Heart left ventricle (tissue), 16 donors: ENCODE results near the gene GCM1. TPM values are rescaled to one million over a fixed set of nuclear protein-coding genes. Genes with fewer than 3 reads are reported as not detected.
A peak's percentile ranks its signal among the peaks of the same experiment; 100 is the strongest.

Experiments used
- ATAC-seq, 4 donors: fragments of 200-7000 bp; cut with Tn5 transposase; one replicate each; pipeline ENCODE4 v1.9.1; 2020 to 2022; ENCODE audit warnings: moderate library complexity in 4 of 4, mild to moderate bottlenecking in 3 of 4, moderate number of reproducible peaks in 1 of 4
- DNase-seq, 5 donors: peaks; one replicate each; pipeline ENCODE4 v3.0.0-alpha.2; 2020
- H3K27ac ChIP-seq, 12 donors: fragments of 200-600 bp; sonication (generic) in 4 of 12; one replicate each; pipeline versions ENCODE4 v1.5.0 to v1.8.0; 2016 to 2022; ENCODE audit warnings: mild to moderate bottlenecking in 2 of 12
- H3K27me3 ChIP-seq, 9 donors: fragments of 200-600 bp; sonication (generic) in 2 of 9; one replicate each; pipeline versions ENCODE4 v1.5.1 to v1.8.0; 2016 to 2022; ENCODE audit warnings: mild to moderate bottlenecking in 3 of 9
- H3K36me3 ChIP-seq, 9 donors: fragments of 200-600 bp; sonication (generic) in 2 of 9; one replicate each; pipeline versions ENCODE4 v1.5.0 to v1.8.0; 2018 to 2022; ENCODE audit warnings: mild to moderate bottlenecking in 2 of 9
- H3K4me1 ChIP-seq, 12 donors: fragments of 200-600 bp; sonication (generic) in 4 of 12; one replicate each; pipeline versions ENCODE4 v1.5.0 to v1.8.0; 2016 to 2022; ENCODE audit warnings: mild to moderate bottlenecking in 3 of 12
- H3K4me3 ChIP-seq, 12 donors: fragments of 200-600 bp; sonication (generic) in 4 of 12; one replicate each; pipeline versions ENCODE4 v1.5.0 to v1.8.0; 2017 to 2022; ENCODE audit warnings: mild to moderate bottlenecking in 9 of 12, moderate library complexity in 4 of 12
- H3K9me3 ChIP-seq, 12 donors: fragments of 200-600 bp; sonication (generic) in 4 of 12; one replicate each; pipeline versions ENCODE4 v1.5.0 to v1.8.0; 2016 to 2022; ENCODE audit warnings: mild to moderate bottlenecking in 1 of 12
- POLR2A ChIP-seq, 2 donors: fragments of 450-650 bp; IDR thresholded peaks; one replicate each; pipeline ENCODE4 v1.6.1; 2017; ENCODE audit warnings: antibody characterized with exemption in 2 of 2, mild to moderate bottlenecking in 2 of 2, moderate library complexity in 2 of 2
- WGBS, 4 donors: extraction: QIAGEN DNeasy Blood & Tissue Kit in 2 of 4; methylation state at CpG; one replicate each; pipeline versions ENCODE4 v1.1.5 to v1.1.7; 2013 to 2018; 5-methylcytosine and 5-hydroxymethylcytosine counted together
- intact Hi-C, 10 donors: fragments of 100-400 bp; cut with DNase I; formaldehyde crosslinking; loops; one replicate each; pipeline versions ENCODE4 v1.11.1 to v1.14.2; 2022
- polyA plus RNA-seq, 2 donors: library from polyadenylated mRNA; stranded (reverse); fragments of 200-250 nt; gene quantifications; one replicate each; pipeline ENCODE4 v1.2.3, GENCODE V29; 2013
- total RNA-seq, 9 donors: library from RNA; depleted of rRNA in 2 of 9; stranded (reverse); fragments of >200 nt in 2 of 9; fragmentation: NEBNext Ultra II Directional in 3 of 9; extraction: Animal tissue kit (Norgen Biotek cat#: 25700) in 3 of 9; gene quantifications; one replicate each; pipeline versions ENCODE4 v1.1.0 to v1.2.4, GENCODE V29; 2016 to 2023
- TF ChIP-seq, protein P1 (sequence below), 12 donors: fragments of 200-600 bp; sonication (generic) in 4 of 12; IDR thresholded peaks; one replicate each; pipeline versions ENCODE4 v1.5.0 to v1.8.0; 2018 to 2022; ENCODE audit warnings: antibody characterized with exemption in 12 of 12, mild to moderate bottlenecking in 5 of 12
- donor health status: ischemic (EF 13 %, LVEDD 7.1; RV severe dilation, severe dysfunction).
- donor health status: healthy with polysubstance abuse.
- donor health status: DM: no; HTN: yes; CAD: no.
- donor health status: DM: no; HTN: no; CAD: no.
- donor health status: ischemic (EF 25% LVEDD 6.9; RV normal size, moderate dysfunction).
- donor health status: ischemic (EF 25% LVEDD 5.7; RV mildly dilated, moderate dysfunction).
- donor health status: healthy.
- donor health status: DM: yes; HTN: yes; CAD: no.
- donor health status: ischemic (EF 35%, LVEDD 5.7; RV mildly dilated, moderate dysfunction).
- donor health status: nonischemic (EF 11% LVEDD 7.7; RV severe dilation, severe dysfunction).
- donor health status: DM: yes; HTN: yes; CAD: no.
- donor health status: PGD.
- donor health status: ischemic (EF 29% LVEDD 5.4; RV normal size, mild dysfunction).
- donor health status: nonischemic (EF 23%, LVEDD 6.1; RV moderate dilation, normal function).

The GCM1 gene
- total and polyA plus RNA-seq, 11 donors, result 0.03 TPM; not detected in 10

DNA sequence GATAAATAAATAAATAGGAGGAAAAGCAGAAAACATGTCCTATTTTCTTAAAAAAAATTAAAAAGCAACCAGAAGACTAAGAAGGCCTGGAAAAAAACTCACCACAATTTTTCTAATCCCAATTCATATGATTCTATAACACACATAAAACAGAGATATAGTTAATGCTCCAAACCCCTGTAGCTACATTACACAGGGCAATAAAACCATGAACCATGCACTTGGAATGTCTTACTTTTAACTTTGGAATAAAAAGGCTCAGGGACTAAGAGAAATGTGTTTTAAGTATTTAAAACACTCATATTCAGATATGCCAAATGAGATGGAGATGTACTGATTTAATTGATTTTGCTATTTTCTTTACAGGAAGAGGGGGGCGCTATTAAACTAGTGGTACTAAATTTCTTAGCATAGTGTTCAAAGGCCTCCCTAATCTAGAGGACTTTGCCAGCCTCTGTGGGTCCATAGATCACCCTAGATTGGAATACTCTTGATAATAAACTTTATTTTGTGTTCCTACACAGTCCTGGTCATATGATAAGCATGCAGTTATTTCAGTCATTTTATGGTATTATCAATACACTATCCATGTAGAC, 30.3 kb upstream of the GCM1 start:
- Histone ChIP-seq H3K9me3 (no peaks in the 10 kb centered on the region), H3K27me3 (no peaks in the 10 kb centered on the region), H3K4me3 (no peak overlapping the region), H3K36me3 (no peaks in the 10 kb centered on the region), H3K27ac (no peak overlapping the region), H3K4me1 (peaks cover 0 to 13% (median 0%) of the 10 kb centered on the region in 12 donors)
- TF ChIP-seq, protein P1, sequence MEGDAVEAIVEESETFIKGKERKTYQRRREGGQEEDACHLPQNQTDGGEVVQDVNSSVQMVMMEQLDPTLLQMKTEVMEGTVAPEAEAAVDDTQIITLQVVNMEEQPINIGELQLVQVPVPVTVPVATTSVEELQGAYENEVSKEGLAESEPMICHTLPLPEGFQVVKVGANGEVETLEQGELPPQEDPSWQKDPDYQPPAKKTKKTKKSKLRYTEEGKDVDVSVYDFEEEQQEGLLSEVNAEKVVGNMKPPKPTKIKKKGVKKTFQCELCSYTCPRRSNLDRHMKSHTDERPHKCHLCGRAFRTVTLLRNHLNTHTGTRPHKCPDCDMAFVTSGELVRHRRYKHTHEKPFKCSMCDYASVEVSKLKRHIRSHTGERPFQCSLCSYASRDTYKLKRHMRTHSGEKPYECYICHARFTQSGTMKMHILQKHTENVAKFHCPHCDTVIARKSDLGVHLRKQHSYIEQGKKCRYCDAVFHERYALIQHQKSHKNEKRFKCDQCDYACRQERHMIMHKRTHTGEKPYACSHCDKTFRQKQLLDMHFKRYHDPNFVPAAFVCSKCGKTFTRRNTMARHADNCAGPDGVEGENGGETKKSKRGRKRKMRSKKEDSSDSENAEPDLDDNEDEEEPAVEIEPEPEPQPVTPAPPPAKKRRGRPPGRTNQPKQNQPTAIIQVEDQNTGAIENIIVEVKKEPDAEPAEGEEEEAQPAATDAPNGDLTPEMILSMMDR (IDR thresholded peaks at IDR 0.05), result no peak
- TF ChIP-seq POLR2A (IDR thresholded peaks at IDR 0.05), result no peak
- ATAC-seq (no peak), DNase-seq (no peak)
- intact Hi-C loops, result loop anchor here in 5 of 10 donors (10.0 kb wide), 3 partner anchors 106 to 546 kb away; no protein-coding TSS in a partner anchor
- 58 to 89% (median 84%) methylated on average over 1 of the region's 1 CpG for WGBS, 4 donors

DNA sequence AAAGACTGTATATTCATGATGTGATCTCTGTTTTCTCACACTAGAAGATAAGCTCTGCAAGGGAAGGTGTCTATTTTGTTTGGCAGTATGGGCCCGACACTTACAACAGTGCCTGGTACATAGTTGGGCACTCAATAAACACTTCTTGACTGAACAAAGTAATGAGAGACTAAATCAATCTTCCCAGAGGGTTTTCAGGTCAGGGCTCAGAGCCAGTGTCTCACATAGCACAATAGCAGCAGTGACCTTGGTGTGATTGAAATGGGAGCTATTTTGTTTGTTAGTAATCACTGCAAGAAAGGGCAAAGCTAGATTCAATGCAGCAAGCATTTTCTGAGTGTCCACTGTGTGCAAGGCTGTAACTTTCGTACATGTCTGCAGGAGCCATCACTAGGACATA, 26.4 kb upstream of the GCM1 start:
- Histone ChIP-seq H3K9me3 (no peaks in the 10 kb centered on the region), H3K36me3 (no peaks in the 10 kb centered on the region), H3K4me3 (no peak overlapping the region), H3K27ac (no peak overlapping the region), H3K27me3 (no peaks in the 10 kb centered on the region), H3K4me1 (peaks cover 0 to 13% (median 2%) of the 10 kb centered on the region in 12 donors)
- no peak for TF ChIP-seq POLR2A (IDR thresholded peaks at IDR 0.05)
- TF ChIP-seq, protein P1 (IDR thresholded peaks at IDR 0.05), result no peak
- 53 to 82% (median 78%) methylated on average over 2 of the region's 2 CpGs for WGBS, 4 donors
- ATAC-seq (peak in 1 of 4 donors; percentile 27), DNase-seq (no peak)
- intact Hi-C loops, result loop anchor here in 6 of 10 donors (1.0 to 10.0 kb wide), 4 partner anchors 110 to 550 kb away; no protein-coding TSS in a partner anchor

DNA sequence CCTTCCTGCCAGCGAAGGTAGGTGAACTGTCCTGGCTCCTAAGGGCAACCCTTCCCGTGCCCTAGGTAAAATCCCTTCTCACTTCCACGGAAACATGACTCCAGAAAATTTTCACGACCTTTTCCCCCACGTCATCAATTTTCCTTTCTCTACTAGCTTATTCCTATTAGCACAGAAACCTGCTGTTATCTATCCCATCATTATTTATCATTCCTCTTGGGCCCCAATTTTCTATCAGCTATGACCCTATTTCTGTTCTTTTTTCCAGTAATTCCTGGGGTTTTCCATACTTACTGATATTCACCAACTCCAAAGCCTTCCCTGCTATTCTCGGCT, 23.8 kb upstream of the GCM1 start:
- WGBS, 4 donors, result 78 to 85% (median 80%) methylated on average over 6 of the region's 6 CpGs
- TF ChIP-seq, protein P1 (IDR thresholded peaks at IDR 0.05), result no peak
- TF ChIP-seq POLR2A (IDR thresholded peaks at IDR 0.05), result no peak
- H3K4me1 ChIP-seq, result peaks cover 0 to 11% (median 1%) of the 10 kb centered on the region in 12 donors
- no peaks in the 10 kb centered on the region for H3K9me3 ChIP-seq
- H3K4me3 ChIP-seq, result no peak overlapping the region
- H3K36me3 ChIP-seq, result no peaks in the 10 kb centered on the region
- DNase-seq (no peak), ATAC-seq (no peak)
- H3K27ac ChIP-seq, result no peak overlapping the region
- no peaks in the 10 kb centered on the region for H3K27me3 ChIP-seq
- intact Hi-C loops, result loop anchor here (1.0 to 10.0 kb wide), 17 partner anchors 112 to 552 kb away; partner anchors contain the start of gene ELOVL5 (in 3 of the 10)

DNA sequence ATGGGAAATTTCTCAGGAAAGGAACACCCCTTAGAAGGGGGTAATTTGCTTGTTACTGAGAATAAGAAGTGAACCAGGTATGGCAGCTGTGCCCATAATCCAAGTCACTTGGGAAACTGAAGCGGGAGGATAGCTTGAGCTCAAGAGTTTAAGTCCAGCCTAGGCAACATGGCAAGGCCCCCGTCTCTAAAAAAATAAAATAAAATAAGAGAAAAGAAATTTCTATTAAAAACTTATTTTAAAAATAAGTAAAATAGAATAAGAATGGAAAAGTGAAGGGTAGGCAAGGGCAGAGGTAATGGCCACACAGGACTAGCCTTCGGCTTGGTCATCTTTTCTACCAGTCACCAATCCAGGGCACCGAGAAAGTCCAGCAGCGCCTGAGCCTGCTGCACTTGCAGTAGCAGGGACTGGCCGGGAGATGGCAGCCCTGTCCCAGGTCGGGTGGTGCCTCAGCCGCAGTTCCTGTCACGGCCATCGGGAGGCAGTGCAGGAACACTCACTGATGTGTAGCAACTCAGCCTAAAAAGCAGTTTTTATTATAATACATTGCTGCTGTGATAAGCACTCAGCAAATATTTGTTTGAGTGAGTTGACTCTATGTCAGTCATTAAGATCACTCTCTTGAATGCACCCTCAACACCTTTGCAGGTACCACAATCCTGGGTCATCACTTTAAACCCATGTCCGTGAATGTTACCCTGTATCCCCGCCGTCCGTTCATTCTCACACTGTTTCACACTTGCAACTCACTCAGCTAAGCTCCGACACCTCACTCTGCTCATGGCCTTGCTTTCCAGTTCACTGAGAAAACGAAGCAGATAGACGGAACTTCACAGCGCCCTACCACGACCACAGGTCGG, 23.2 kb upstream of the GCM1 start:
- peak; percentile 83 to 94 (median 87) for DNase-seq
- TF ChIP-seq, protein P1 (IDR thresholded peaks at IDR 0.05), result peak; percentile 100
- no peak for TF ChIP-seq POLR2A (IDR thresholded peaks at IDR 0.05)

More for the DNA sequence above, 23.2 kb upstream of the GCM1 start:
- ATAC-seq, result peak; percentile 64 to 97 (median 94)
- no peaks in the 10 kb centered on the region for H3K36me3 ChIP-seq
- intact Hi-C loops, result loop anchor here (1.0 to 10.0 kb wide), 19 partner anchors 113 to 555 kb away; partner anchors contain the start of gene ELOVL5 (in 3 of the 10)
- no peak overlapping the region for H3K27ac ChIP-seq
- H3K27me3 ChIP-seq, result no peaks in the 10 kb centered on the region
- H3K9me3 ChIP-seq, result no peaks in the 10 kb centered on the region
- no peak overlapping the region for H3K4me3 ChIP-seq
- WGBS, 4 donors, result 50 to 55% (median 54%) methylated on average over 20 of the region's 20 CpGs
- peaks cover 0 to 11% (median 1%) of the 10 kb centered on the region in 12 donors for H3K4me1 ChIP-seq
